ENCODE measurements around the gene SORL1.

DNA sequence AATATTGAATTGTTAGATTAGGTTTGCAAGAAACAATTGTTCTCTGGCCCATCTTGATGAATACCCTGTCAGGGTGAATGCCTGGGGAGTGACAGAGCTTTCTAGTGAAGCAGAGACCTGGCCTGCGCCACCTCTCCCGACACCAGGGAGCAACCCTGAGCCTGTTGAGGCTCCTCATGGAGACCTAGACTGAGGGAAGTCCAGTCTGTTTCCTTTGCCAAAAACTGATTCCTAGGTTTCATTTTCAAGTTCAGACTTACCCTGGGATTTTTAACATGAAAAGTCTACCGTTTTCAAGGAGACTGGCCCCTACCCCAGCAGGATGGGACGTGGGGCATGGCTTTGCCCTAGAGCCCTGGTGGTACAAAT is 174.4 kb downstream of the SORL1 start:
- TF ChIP-seq POLR2A (IDR thresholded peaks at IDR 0.05; ENCODE audit: extremely low read depth, insufficient read length) (no peak), CTCF (IDR thresholded peaks at IDR 0.05; ENCODE audit: low read depth, low read length) (no peak)
